H1 (cell line): ENCODE measurements around the gene LITAFD.

Source experiments
- CHD2 ChIP-seq: IDR thresholded peaks from 2 replicates; pipeline ENCODE4 v1.6.1; 2012; ENCODE audit warnings: low read length, improper control_type of control experiment
- CTCF ChIP-seq, 3 experiments: IDR thresholded peaks; 1 replicate in 2 of 3; 2 replicates in 1 of 3; pipeline versions ENCODE4 v1.5.1 to v1.6.1; 2011; ENCODE audit warnings: low read length in 3 of 3, mild to moderate bottlenecking in 3 of 3, inconsistent platforms in 2 of 3, low read depth in 1 of 3, moderate library complexity in 1 of 3; ENCODE audit not compliant: insufficient read depth in 1 of 3; ENCODE audit errors: control extremely low read depth in 1 of 3
- HDAC2 ChIP-seq, 2 experiments: fragments of 300-600 bp in 1 of 2; sonication (generic) in 1 of 2; IDR thresholded peaks; 2 replicates each; pipeline ENCODE4 v1.6.1; 2011 to 2012; ENCODE audit warnings: low read depth in 2 of 2, low read length in 2 of 2, mild to moderate bottlenecking in 2 of 2, moderate library complexity in 2 of 2, borderline replicate concordance in 1 of 2, inconsistent platforms in 1 of 2
- HDAC6 ChIP-seq: IDR thresholded peaks from one replicate; pipeline ENCODE4 v1.7.1; 2012; ENCODE audit warnings: low read depth, mild to moderate bottlenecking, inconsistent platforms, low read length, moderate library complexity
- POLR2A ChIP-seq, 2 experiments: IDR thresholded peaks; 1 replicate in 1 of 2; 2 replicates in 1 of 2; pipeline ENCODE4 v1.6.1; 2011; ENCODE audit warnings: low read depth in 2 of 2, low read length in 2 of 2, mild to moderate bottlenecking in 2 of 2; ENCODE audit errors: control extremely low read depth in 1 of 2
- POLR2AphosphoS5 ChIP-seq: IDR thresholded peaks from 2 replicates; pipeline ENCODE4 v1.6.1; 2011; ENCODE audit warnings: low read depth, low read length

DNA sequence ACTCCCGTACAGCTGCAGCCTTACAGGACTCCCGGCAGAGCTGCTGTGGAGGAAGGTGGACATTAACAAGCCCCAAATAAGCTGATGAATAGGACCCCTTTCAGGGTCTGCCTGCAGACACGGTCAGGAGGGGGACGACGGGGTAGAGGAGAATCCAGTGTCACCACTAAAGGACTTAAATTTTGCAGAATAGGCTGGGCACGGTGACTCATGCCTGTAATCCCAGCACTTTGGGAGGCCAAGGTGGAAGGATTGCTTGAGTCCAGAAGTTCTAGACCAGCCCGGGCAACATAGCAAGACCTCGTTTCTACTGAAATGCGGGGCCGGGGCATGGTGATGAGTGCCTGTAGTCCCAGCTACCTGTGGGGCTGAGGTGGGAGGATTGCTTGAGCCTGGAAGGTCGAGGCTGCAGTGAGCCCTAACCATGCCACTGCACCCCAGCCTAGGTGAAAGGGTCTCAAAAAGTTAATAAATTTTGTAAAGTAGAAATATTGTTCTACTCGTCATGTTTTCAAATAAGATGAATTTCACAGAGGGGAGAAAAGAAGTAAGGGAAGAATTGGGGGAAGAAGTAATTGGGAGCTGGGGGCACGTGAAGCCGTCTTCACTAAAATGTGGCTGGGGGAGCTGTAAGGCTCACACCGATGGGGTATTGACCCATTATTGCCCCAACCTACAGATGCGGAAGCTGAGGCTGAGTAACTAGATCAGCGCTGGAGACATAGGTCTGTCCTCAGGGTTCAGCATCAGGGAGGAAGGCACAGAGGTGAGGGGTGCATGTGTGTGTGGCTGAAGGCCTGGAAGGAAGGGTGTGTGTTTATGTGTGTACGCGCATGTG, 4.7 kb downstream of the LITAFD start:
- no peak for TF ChIP-seq CTCF (IDR thresholded peaks at IDR 0.05; ENCODE audit: control extremely low read depth in 1 of 3, insufficient read depth in 1 of 3, low read depth in 1 of 3, low read length in 3 of 3)
- no peak for TF ChIP-seq HDAC2 (IDR thresholded peaks at IDR 0.05; ENCODE audit: borderline replicate concordance in 1 of 2, low read depth in 2 of 2, low read length in 2 of 2)
- no peak for TF ChIP-seq POLR2A (IDR thresholded peaks at IDR 0.05; ENCODE audit: control extremely low read depth in 1 of 2, low read depth in 2 of 2, low read length in 2 of 2)
- no peak for TF ChIP-seq HDAC6
- TF ChIP-seq CHD2 = no peak
- no peak; the same call in 1 of the 2 replicates for TF ChIP-seq POLR2AphosphoS5
